ENCODE measurements around the gene STAT3. TPM values are rescaled to one million over a fixed set of nuclear protein-coding genes. Genes with fewer than 3 reads are reported as not detected.
"Not testable (repeated sequence)": the region's sequence is repeated elsewhere in the genome, so short reads cannot be mapped to it uniquely, and the experiment has no call there.

STAT3 gene
- total RNA-seq, 6 experiments from 2014 or later: 65.3 to 74.5 (median 68.8) TPM

- peaks cover 10% of the 10 kb centered on the region for H3K4me1 Mint-ChIP-seq (ENCODE audit: low read depth)
- H3K9me3 Mint-ChIP-seq: no peaks in the 10 kb centered on the region
- peaks cover 11% of the 10 kb centered on the region for H3K36me3 Mint-ChIP-seq (ENCODE audit: low read depth)
- peaks cover 2% of the 10 kb centered on the region; the same call in 1 of the 2 replicates for H3K27me3 Mint-ChIP-seq (ENCODE audit: insufficient read depth)
- H3K27ac Mint-ChIP-seq: no peak overlapping the region
- no peak for DNase-seq
- TF ChIP-seq CTCF (IDR thresholded peaks at IDR 0.05): no peak
- no peak overlapping the region for H3K4me3 Mint-ChIP-seq
Observed at GRCh38 chr17:42373896-42374295, 14.3 kb downstream of the STAT3 start.

DNA sequence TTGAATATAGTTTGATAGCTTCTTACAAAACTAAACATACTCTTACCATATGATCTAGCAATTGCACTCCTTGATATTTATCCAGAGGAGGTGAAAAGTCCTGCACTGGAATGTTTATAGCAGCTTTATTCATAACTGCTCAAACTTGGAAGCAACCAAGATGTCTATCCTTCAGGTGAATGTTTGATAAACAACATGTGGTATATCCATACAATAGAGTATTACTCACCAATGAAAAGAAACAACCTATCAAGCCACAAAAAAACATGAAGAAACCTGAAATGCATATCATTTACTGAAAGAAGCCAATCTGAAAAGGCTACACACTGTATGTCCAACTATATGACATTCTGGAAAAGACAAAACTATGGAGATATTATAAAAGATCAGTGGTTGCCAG, 16.1 kb downstream of the STAT3 start:
- no peak overlapping the region for H3K27ac Mint-ChIP-seq
- peaks cover 11% of the 10 kb centered on the region for H3K36me3 Mint-ChIP-seq (ENCODE audit: low read depth)
- H3K4me1 Mint-ChIP-seq (ENCODE audit: low read depth): peaks cover 8% of the 10 kb centered on the region
- no peak for TF ChIP-seq CTCF (IDR thresholded peaks at IDR 0.05)
- H3K27me3 Mint-ChIP-seq (ENCODE audit: insufficient read depth): peaks cover 2% of the 10 kb centered on the region; the same call in 1 of the 2 replicates
- DNase-seq: no peak
- H3K4me3 Mint-ChIP-seq: no peak overlapping the region
- H3K9me3 Mint-ChIP-seq: no peaks in the 10 kb centered on the region

GRCh38 chr17:42368797-42369561, 19.3 kb downstream of the STAT3 start:
- DNase-seq; H3K27me3 Mint-ChIP-seq (ENCODE audit: insufficient read depth); H3K27ac Mint-ChIP-seq; H3K9me3 Mint-ChIP-seq; H3K4me3 Mint-ChIP-seq: not testable (repeated sequence)
- H3K36me3 Mint-ChIP-seq (ENCODE audit: low read depth): peaks cover 16% of the 10 kb centered on the region
- peaks cover 33% of the 10 kb centered on the region for H3K4me1 Mint-ChIP-seq (ENCODE audit: low read depth)

GRCh38 chr17:42368310-42368709, 19.9 kb downstream of the STAT3 start:
- not testable (repeated sequence) for H3K27me3 Mint-ChIP-seq (ENCODE audit: insufficient read depth); H3K27ac Mint-ChIP-seq; H3K4me3 Mint-ChIP-seq; DNase-seq; H3K9me3 Mint-ChIP-seq
- peaks cover 40% of the 10 kb centered on the region for H3K4me1 Mint-ChIP-seq (ENCODE audit: low read depth)
- peaks cover 16% of the 10 kb centered on the region for H3K36me3 Mint-ChIP-seq (ENCODE audit: low read depth)

GRCh38 chr17:42366176-42367023, 21.8 kb downstream of the STAT3 start:
- H3K4me1 Mint-ChIP-seq (ENCODE audit: low read depth): peaks cover 59% of the 10 kb centered on the region
- H3K36me3 Mint-ChIP-seq (ENCODE audit: low read depth): peaks cover 11% of the 10 kb centered on the region
- H3K27me3 Mint-ChIP-seq (ENCODE audit: insufficient read depth); DNase-seq; H3K4me3 Mint-ChIP-seq; H3K9me3 Mint-ChIP-seq: not testable (repeated sequence)
- H3K27ac Mint-ChIP-seq: peak overlapping the region; percentile 48

DNA sequence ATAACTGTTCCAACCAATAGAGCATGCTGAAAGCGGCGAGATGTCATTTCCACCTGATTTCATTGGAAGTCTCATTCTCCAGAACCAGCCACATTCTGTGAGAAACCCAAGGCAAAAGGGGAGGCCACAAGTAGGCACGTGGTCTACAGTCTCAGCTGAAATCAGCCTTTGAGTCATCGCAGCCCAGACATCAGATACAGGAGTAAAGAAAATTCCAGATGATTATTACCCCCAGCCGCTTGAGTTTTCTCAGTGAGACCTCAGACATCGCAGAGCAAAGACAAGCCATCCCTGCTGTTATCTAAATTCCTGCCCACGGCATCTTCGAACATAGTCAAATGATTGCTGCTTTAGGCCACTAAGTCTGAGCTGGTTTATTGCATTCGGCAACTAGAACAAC, 23.1 kb downstream of the STAT3 start:
- TF ChIP-seq CTCF (IDR thresholded peaks at IDR 0.05): no peak
- H3K9me3 Mint-ChIP-seq: no peaks in the 10 kb centered on the region
- DNase-seq: peak; percentile 42
- H3K4me3 Mint-ChIP-seq: peak overlapping the region; percentile 15; the same call in 1 of the 2 replicates
- peaks cover 5% of the 10 kb centered on the region for H3K36me3 Mint-ChIP-seq (ENCODE audit: low read depth)
- peak overlapping the region; percentile 54 for H3K27ac Mint-ChIP-seq
- peaks cover 6% of the 10 kb centered on the region for H3K27me3 Mint-ChIP-seq (ENCODE audit: insufficient read depth)
- peaks cover 65% of the 10 kb centered on the region for H3K4me1 Mint-ChIP-seq (ENCODE audit: low read depth)
